ENCODE results near the gene NT5DC4. TPM values are rescaled to one million over a fixed set of nuclear protein-coding genes. Genes with fewer than 3 reads are reported as not detected.

NT5DC4 gene
- polyA plus RNA-seq: under 1 TPM in 1 of 3 donors, not detected in 2; 0.24 TPM

- no peaks in the 10 kb centered on the region for H3K36me3 Mint-ChIP-seq
- H3K27me3 Mint-ChIP-seq (ENCODE audit: low read depth in 3 of 3): peaks cover 0 to 1% (median 0%) of the 10 kb centered on the region in 3 donors
- no peak for DNase-seq
- no peaks in the 10 kb centered on the region for H3K9me3 Mint-ChIP-seq
- no peak within 1 kb of the TSS for H3K4me3 Mint-ChIP-seq
- peak within 1 kb of the TSS in 2 of 6 donors; percentile 20 to 46 for H3K27ac Mint-ChIP-seq
- no peaks in the 10 kb centered on the region for H3K4me1 Mint-ChIP-seq
Measured at GRCh38 chr2:112720785-112721184, at the start of gene NT5DC4. Gene NT5DC4, plus strand, starts transcription at chr2:112721020. Its CDS starts 60 bp downstream, at chr2:112721080.

GRCh38 chr2:112671801-112672200 is 49.0 kb upstream of the NT5DC4 start:
- Mint-ChIP-seq H3K27ac (no peak overlapping the region), H3K36me3 (peaks cover 0 to 12% (median 0%) of the 10 kb centered on the region in 3 donors), H3K27me3 (ENCODE audit: low read depth in 3 of 3) (peaks cover 0 to 6% (median 4%) of the 10 kb centered on the region in 3 donors), H3K9me3 (no peaks in the 10 kb centered on the region), H3K4me3 (no peak overlapping the region), H3K4me1 (peaks cover 3 to 4% of the 10 kb centered on the region in 2 donors)
- DNase-seq: no peak

GRCh38 chr2:112673008-112673407 is 47.8 kb upstream of the NT5DC4 start:
- DNase-seq: no peak
- peaks cover 0 to 6% (median 4%) of the 10 kb centered on the region in 3 donors for H3K27me3 Mint-ChIP-seq (ENCODE audit: low read depth in 3 of 3)
- H3K4me1 Mint-ChIP-seq: peaks cover 0 to 2% of the 10 kb centered on the region in 2 donors
- no peak overlapping the region for H3K27ac Mint-ChIP-seq
- no peaks in the 10 kb centered on the region for H3K9me3 Mint-ChIP-seq
- no peak overlapping the region for H3K4me3 Mint-ChIP-seq
- peaks cover 0 to 12% (median 0%) of the 10 kb centered on the region in 3 donors for H3K36me3 Mint-ChIP-seq

GRCh38 chr2:112674229-112674628 is 46.6 kb upstream of the NT5DC4 start:
- peaks cover 0 to 2% of the 10 kb centered on the region in 2 donors for H3K4me1 Mint-ChIP-seq
- no peak overlapping the region for H3K4me3 Mint-ChIP-seq
- peaks cover 0 to 10% (median 1%) of the 10 kb centered on the region in 3 donors for H3K27me3 Mint-ChIP-seq (ENCODE audit: low read depth in 3 of 3)
- no peak overlapping the region for H3K27ac Mint-ChIP-seq
- no peaks in the 10 kb centered on the region for H3K9me3 Mint-ChIP-seq
- no peak for DNase-seq
- H3K36me3 Mint-ChIP-seq: peaks cover 0 to 11% (median 0%) of the 10 kb centered on the region in 3 donors

GRCh38 chr2:112679484-112679883 is 41.3 kb upstream of the NT5DC4 start:
- peaks cover 0 to 8% (median 0%) of the 10 kb centered on the region in 3 donors for H3K27me3 Mint-ChIP-seq (ENCODE audit: low read depth in 3 of 3)
- DNase-seq: no peak
- H3K27ac Mint-ChIP-seq: no peak overlapping the region
- H3K4me3 Mint-ChIP-seq: no peak overlapping the region
- no peaks in the 10 kb centered on the region for H3K9me3 Mint-ChIP-seq
- H3K36me3 Mint-ChIP-seq: peaks cover 0 to 2% (median 0%) of the 10 kb centered on the region in 3 donors
- peaks cover 7 to 9% of the 10 kb centered on the region in 2 donors for H3K4me1 Mint-ChIP-seq

GRCh38 chr2:112680666-112681101 is 40.1 kb upstream of the NT5DC4 start:
- peaks cover 10 to 18% of the 10 kb centered on the region in 2 donors for H3K4me1 Mint-ChIP-seq
- no peak overlapping the region for H3K27ac Mint-ChIP-seq
- peaks cover 1 to 4% (median 2%) of the 10 kb centered on the region in 3 donors for H3K27me3 Mint-ChIP-seq (ENCODE audit: low read depth in 3 of 3)

GRCh38 chr2:112682101-112682500 is 38.7 kb upstream of the NT5DC4 start:
- no peaks in the 10 kb centered on the region for H3K36me3 Mint-ChIP-seq

More at GRCh38 chr2:112680666-112681101, 40.1 kb upstream of the NT5DC4 start:
- Mint-ChIP-seq H3K4me3 (no peak overlapping the region), H3K9me3 (no peaks in the 10 kb centered on the region), H3K36me3 (no peaks in the 10 kb centered on the region)
- no peak for DNase-seq

GRCh38 chr2:112683550-112684414 is 37.0 kb upstream of the NT5DC4 start:
- no peaks in the 10 kb centered on the region for H3K9me3 Mint-ChIP-seq

More at GRCh38 chr2:112682101-112682500, 38.7 kb upstream of the NT5DC4 start:
- H3K4me1 Mint-ChIP-seq: peaks cover 10 to 18% of the 10 kb centered on the region in 2 donors
- H3K9me3 Mint-ChIP-seq: no peaks in the 10 kb centered on the region
- no peak overlapping the region for H3K4me3 Mint-ChIP-seq
- peaks cover 1 to 4% (median 2%) of the 10 kb centered on the region in 3 donors for H3K27me3 Mint-ChIP-seq (ENCODE audit: low read depth in 3 of 3)
- no peak for DNase-seq
- H3K27ac Mint-ChIP-seq: no peak overlapping the region

GRCh38 chr2:112684415-112684775 is 36.4 kb upstream of the NT5DC4 start:
- no peaks in the 10 kb centered on the region for H3K9me3 Mint-ChIP-seq
- H3K4me1 Mint-ChIP-seq: peaks cover 23 to 36% of the 10 kb centered on the region in 2 donors
- no peak overlapping the region for H3K4me3 Mint-ChIP-seq
- DNase-seq: no peak
- H3K27ac Mint-ChIP-seq: no peak overlapping the region
- peaks cover 0 to 2% (median 1%) of the 10 kb centered on the region in 3 donors for H3K27me3 Mint-ChIP-seq (ENCODE audit: low read depth in 3 of 3)
- no peaks in the 10 kb centered on the region for H3K36me3 Mint-ChIP-seq

More at GRCh38 chr2:112683550-112684414, 37.0 kb upstream of the NT5DC4 start:
- no peak for DNase-seq
- H3K27ac Mint-ChIP-seq: peak overlapping the region in 1 of 6 donors; percentile 13
- no peaks in the 10 kb centered on the region for H3K36me3 Mint-ChIP-seq
- H3K27me3 Mint-ChIP-seq (ENCODE audit: low read depth in 3 of 3): peaks cover 0 to 2% (median 1%) of the 10 kb centered on the region in 3 donors
- H3K4me1 Mint-ChIP-seq: peaks cover 18 to 29% of the 10 kb centered on the region in 2 donors
- peak overlapping the region in 1 of 5 donors; percentile 5 for H3K4me3 Mint-ChIP-seq

GRCh38 chr2:112685271-112685884 is 35.4 kb upstream of the NT5DC4 start:
- H3K9me3 Mint-ChIP-seq: no peaks in the 10 kb centered on the region
- H3K27me3 Mint-ChIP-seq (ENCODE audit: low read depth in 3 of 3): peaks cover 0 to 2% (median 1%) of the 10 kb centered on the region in 3 donors
- DNase-seq: no peak
- H3K4me1 Mint-ChIP-seq: peaks cover 23 to 40% of the 10 kb centered on the region in 2 donors
- peak overlapping the region in 1 of 5 donors; percentile 1 for H3K4me3 Mint-ChIP-seq
- H3K27ac Mint-ChIP-seq: no peak overlapping the region
- H3K36me3 Mint-ChIP-seq: no peaks in the 10 kb centered on the region

- H3K27ac Mint-ChIP-seq: no peak overlapping the region
- H3K27me3 Mint-ChIP-seq (ENCODE audit: low read depth in 3 of 3): peaks cover 0 to 2% (median 1%) of the 10 kb centered on the region in 3 donors
- H3K36me3 Mint-ChIP-seq: no peaks in the 10 kb centered on the region
- peaks cover 34 to 53% of the 10 kb centered on the region in 2 donors for H3K4me1 Mint-ChIP-seq
- H3K9me3 Mint-ChIP-seq: no peaks in the 10 kb centered on the region
- DNase-seq: no peak
- H3K4me3 Mint-ChIP-seq: no peak overlapping the region
Measured at GRCh38 chr2:112686348-112687217, 34.2 kb upstream of the NT5DC4 start.

- DNase-seq: no peak
- Mint-ChIP-seq H3K9me3 (no peaks in the 10 kb centered on the region), H3K4me1 (peaks cover 44 to 62% of the 10 kb centered on the region in 2 donors), H3K27me3 (ENCODE audit: low read depth in 3 of 3) (peaks cover 0 to 4% (median 1%) of the 10 kb centered on the region in 3 donors), H3K4me3 (no peak overlapping the region), H3K36me3 (no peaks in the 10 kb centered on the region), H3K27ac (no peak overlapping the region)
Measured at GRCh38 chr2:112687522-112687921, 33.3 kb upstream of the NT5DC4 start.
